CD4-positive, alpha-beta T cell (primary cell): ENCODE results near the gene LCN1. TPM values are rescaled to one million over a fixed set of nuclear protein-coding genes. Genes with fewer than 3 reads are reported as not detected.

Source experiments
- ATAC-seq: fragments of 200-7000 bp; cut with Tn5 transposase; one replicate; pipeline ENCODE4 v1.10.0; 2022; ENCODE audit warnings: mild to moderate bottlenecking; ENCODE audit not compliant: poor library complexity
- CTCF ChIA-PET: fragments of 350-600 bp; sonication (Branson Sonifier 250); formaldehyde crosslinking; loops from one replicate; lab custom pipeline; 2021; ENCODE audit warnings: antibody characterized with exemption, inconsistent platforms; lab: Charles Lee
- POLR2A ChIA-PET: fragments of 350-600 bp; sonication (Branson Sonifier 250); formaldehyde crosslinking; loops from one replicate; lab custom pipeline; 2021; ENCODE audit warnings: antibody characterized with exemption, inconsistent platforms; lab: Charles Lee
- DNase-seq, 14 experiments: peaks; one replicate each; pipeline ENCODE4 v3.0.0-alpha.2; 2013 to 2020; ENCODE audit warnings: mixed read lengths in 2 of 14
- H3K27ac ChIP-seq, 2 donors: one replicate each; pipeline versions ENCODE4 v1.5.1 to v1.7.0; 2013; ENCODE audit warnings: low read length in 2 of 2, low read depth in 1 of 2, mild to moderate bottlenecking in 1 of 2
- H3K27me3 ChIP-seq, 2 experiments: 1 replicate in 1 of 2; 2 replicates in 1 of 2; pipeline versions ENCODE4 v1.6.1 to v1.7.0; 2013; ENCODE audit warnings: low read length in 2 of 2, control low read depth in 1 of 2, mild to moderate bottlenecking in 1 of 2, moderate library complexity in 1 of 2; ENCODE audit not compliant: insufficient read depth in 2 of 2, control insufficient read depth in 1 of 2
- H3K36me3 ChIP-seq: one replicate; pipeline ENCODE4 v1.6.1; 2013; ENCODE audit warnings: low read length, control low read depth; ENCODE audit not compliant: insufficient read depth
- H3K4me1 ChIP-seq: one replicate; pipeline ENCODE4 v1.6.1; 2013; ENCODE audit warnings: low read length, control low read depth; ENCODE audit not compliant: insufficient read depth
- H3K4me3 ChIP-seq: one replicate; pipeline ENCODE4 v1.5.1; 2013; ENCODE audit warnings: mild to moderate bottlenecking, low read length, moderate library complexity
- H3K9me3 ChIP-seq, 2 experiments: 1 replicate in 1 of 2; 2 replicates in 1 of 2; pipeline versions ENCODE4 v1.6.1 to v1.7.0; 2013; ENCODE audit warnings: low read length in 2 of 2, mild to moderate bottlenecking in 2 of 2, control low read depth in 1 of 2, moderate library complexity in 1 of 2; ENCODE audit not compliant: control insufficient read depth in 1 of 2, insufficient read depth in 1 of 2
- H3K27ac Mint-ChIP-seq: one replicate; pipeline ENCODE4 v1.8.0; 2020; ENCODE audit warnings: mixed read lengths
- H3K27me3 Mint-ChIP-seq: one replicate; pipeline ENCODE4 v1.8.0; 2021; ENCODE audit warnings: mixed read lengths
- H3K36me3 Mint-ChIP-seq: one replicate; pipeline ENCODE4 v1.8.0; 2021; ENCODE audit warnings: low read depth, mixed read lengths
- H3K4me1 Mint-ChIP-seq: one replicate; pipeline ENCODE4 v1.8.0; 2021; ENCODE audit warnings: low read depth, mixed read lengths
- H3K4me3 Mint-ChIP-seq: one replicate; pipeline ENCODE4 v1.8.0; 2020; ENCODE audit warnings: mild to moderate bottlenecking, mixed read lengths
- H3K9me3 Mint-ChIP-seq: one replicate; pipeline ENCODE4 v1.8.0; 2020; ENCODE audit warnings: mixed read lengths
- intact Hi-C, 2 experiments: fragments of 100-400 bp; cut with DNase I in 1 of 2; cut with micrococcal nuclease in 1 of 2; formaldehyde crosslinking; loops; one replicate each; pipeline versions ENCODE4 v1.15.1 to v1.9.0; 2023 to 2025; cut with DNase I, micrococcal nuclease
- total RNA-seq, 174 experiments: library from RNA in 2 of 174; stranded (reverse) in 2 of 174; gene quantifications; one replicate each; pipeline ENCODE4 v1.2.3 and lab custom pipeline; 2021 to 2026
- TF ChIP-seq, protein P1 (sequence below): fragments of 200-600 bp; IDR thresholded peaks from one replicate; pipeline ENCODE4 v1.8.0; 2022; ENCODE audit warnings: antibody characterized with exemption, mild to moderate bottlenecking

LCN1 gene
- total RNA-seq, 2 experiments from 2014 or later: not detected

- H3K4me1 Mint-ChIP-seq: peaks cover 24% of the 10 kb centered on the region
- Histone ChIP-seq H3K9me3 (no peaks in the 10 kb centered on the region), H3K27me3 (no peaks in the 10 kb centered on the region), H3K4me3 (peak within 1 kb of the TSS; percentile 97), H3K36me3 (peaks cover 27% of the 10 kb centered on the region), H3K4me1 (peaks cover 46% of the 10 kb centered on the region), H3K27ac (peak within 1 kb of the TSS in 1 of 2 donors; percentile 41)
- peak within 1 kb of the TSS; percentile 97 for H3K4me3 Mint-ChIP-seq
- peak; percentile 65 to 91 (median 82) for DNase-seq
- POLR2A ChIA-PET: no interaction called here
- peak; percentile 91 for ATAC-seq
- intact Hi-C loops: loop anchor here in 1 of 2 experiments (5.0 to 10.0 kb wide), 3 partner anchors 462 to 1336 kb away; partner anchors contain the start of genes RNU6ATAC, RXRA and UBAC1
- TF ChIP-seq, protein P1, sequence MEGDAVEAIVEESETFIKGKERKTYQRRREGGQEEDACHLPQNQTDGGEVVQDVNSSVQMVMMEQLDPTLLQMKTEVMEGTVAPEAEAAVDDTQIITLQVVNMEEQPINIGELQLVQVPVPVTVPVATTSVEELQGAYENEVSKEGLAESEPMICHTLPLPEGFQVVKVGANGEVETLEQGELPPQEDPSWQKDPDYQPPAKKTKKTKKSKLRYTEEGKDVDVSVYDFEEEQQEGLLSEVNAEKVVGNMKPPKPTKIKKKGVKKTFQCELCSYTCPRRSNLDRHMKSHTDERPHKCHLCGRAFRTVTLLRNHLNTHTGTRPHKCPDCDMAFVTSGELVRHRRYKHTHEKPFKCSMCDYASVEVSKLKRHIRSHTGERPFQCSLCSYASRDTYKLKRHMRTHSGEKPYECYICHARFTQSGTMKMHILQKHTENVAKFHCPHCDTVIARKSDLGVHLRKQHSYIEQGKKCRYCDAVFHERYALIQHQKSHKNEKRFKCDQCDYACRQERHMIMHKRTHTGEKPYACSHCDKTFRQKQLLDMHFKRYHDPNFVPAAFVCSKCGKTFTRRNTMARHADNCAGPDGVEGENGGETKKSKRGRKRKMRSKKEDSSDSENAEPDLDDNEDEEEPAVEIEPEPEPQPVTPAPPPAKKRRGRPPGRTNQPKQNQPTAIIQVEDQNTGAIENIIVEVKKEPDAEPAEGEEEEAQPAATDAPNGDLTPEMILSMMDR: peak; percentile 83
- H3K36me3 Mint-ChIP-seq: peaks cover 41% of the 10 kb centered on the region
- H3K27ac Mint-ChIP-seq: peak within 1 kb of the TSS; percentile 76
- CTCF ChIA-PET: no interaction called here
- H3K9me3 Mint-ChIP-seq: no peaks in the 10 kb centered on the region
- H3K27me3 Mint-ChIP-seq: no peaks in the 10 kb centered on the region
Observed at GRCh38 chr9:135500525-135501260, 20.5 kb upstream of the LCN1 start, which contains the start of gene MRPS2. TSS of gene MRPS2 (plus strand) at chr9:135500682. CDS start at chr9:135500711, 29 bp downstream.

DNA sequence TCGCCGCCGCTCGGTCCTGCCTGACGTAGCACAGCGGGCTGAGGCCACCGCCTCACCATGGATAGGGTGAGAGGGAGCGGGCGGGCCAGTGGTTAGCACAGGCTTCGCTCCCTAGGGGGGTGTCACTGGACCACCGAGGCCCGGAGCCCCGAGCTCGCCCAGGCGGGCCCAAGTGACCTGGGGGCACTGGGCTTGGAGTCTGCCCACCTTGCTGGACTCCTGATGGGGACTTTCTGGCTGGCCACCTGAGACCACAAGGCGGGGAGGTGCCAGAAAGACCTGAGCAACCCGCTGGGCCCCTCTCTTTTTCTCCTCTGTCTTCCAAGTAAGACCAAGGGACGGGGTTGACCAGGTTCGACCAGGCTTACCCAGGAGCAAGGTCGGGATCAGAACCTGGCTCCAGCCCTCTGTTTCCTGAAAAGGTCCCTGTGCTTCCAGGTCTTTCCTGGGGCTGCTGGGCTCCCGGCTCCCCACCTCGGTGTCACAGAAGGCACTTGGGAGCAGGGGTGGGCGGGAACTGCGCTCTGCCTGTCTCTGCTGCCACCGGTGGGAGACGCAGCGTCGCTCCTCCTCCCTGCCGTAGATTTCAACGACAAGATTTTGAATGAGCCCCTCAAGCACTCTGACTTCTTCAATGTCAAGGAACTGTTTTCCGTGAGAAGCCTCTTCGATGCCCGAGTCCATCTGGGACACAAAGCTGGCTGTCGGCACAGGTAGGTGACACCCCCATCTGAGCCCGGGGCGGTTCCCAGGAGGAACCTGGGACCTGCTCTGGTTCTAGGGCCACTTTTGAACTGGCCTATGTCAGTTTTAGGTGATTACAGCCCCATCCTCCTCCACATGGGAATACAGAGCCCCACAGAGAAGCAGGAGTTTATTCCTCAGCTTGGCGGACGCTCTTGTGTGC is 19.7 kb upstream of the LCN1 start:
- Histone ChIP-seq H3K36me3 (peaks cover 27% of the 10 kb centered on the region), H3K4me3 (peak overlapping the region; percentile 97), H3K27me3 (no peaks in the 10 kb centered on the region), H3K27ac (peak overlapping the region in 1 of 2 donors; percentile 41), H3K9me3 (peaks cover 0 to 3% of the 10 kb centered on the region in 2 experiments), H3K4me1 (peaks cover 46% of the 10 kb centered on the region)
- Mint-ChIP-seq H3K4me1 (peaks cover 24% of the 10 kb centered on the region), H3K27ac (peak overlapping the region; percentile 44), H3K9me3 (no peaks in the 10 kb centered on the region), H3K36me3 (peaks cover 41% of the 10 kb centered on the region), H3K27me3 (no peaks in the 10 kb centered on the region), H3K4me3 (peak overlapping the region; percentile 97)
- intact Hi-C loops: loop anchor here in 1 of 2 experiments (5.0 to 10.0 kb wide), 3 partner anchors 461 to 1337 kb away; partner anchors contain the start of genes RNU6ATAC, RXRA and UBAC1
- ATAC-seq (no peak), DNase-seq (peak in 2 of 14 experiments; percentile 37 to 65)
- CTCF ChIA-PET: no interaction called here
- POLR2A ChIA-PET: no interaction called here
- TF ChIP-seq, protein P1: no peak

DNA sequence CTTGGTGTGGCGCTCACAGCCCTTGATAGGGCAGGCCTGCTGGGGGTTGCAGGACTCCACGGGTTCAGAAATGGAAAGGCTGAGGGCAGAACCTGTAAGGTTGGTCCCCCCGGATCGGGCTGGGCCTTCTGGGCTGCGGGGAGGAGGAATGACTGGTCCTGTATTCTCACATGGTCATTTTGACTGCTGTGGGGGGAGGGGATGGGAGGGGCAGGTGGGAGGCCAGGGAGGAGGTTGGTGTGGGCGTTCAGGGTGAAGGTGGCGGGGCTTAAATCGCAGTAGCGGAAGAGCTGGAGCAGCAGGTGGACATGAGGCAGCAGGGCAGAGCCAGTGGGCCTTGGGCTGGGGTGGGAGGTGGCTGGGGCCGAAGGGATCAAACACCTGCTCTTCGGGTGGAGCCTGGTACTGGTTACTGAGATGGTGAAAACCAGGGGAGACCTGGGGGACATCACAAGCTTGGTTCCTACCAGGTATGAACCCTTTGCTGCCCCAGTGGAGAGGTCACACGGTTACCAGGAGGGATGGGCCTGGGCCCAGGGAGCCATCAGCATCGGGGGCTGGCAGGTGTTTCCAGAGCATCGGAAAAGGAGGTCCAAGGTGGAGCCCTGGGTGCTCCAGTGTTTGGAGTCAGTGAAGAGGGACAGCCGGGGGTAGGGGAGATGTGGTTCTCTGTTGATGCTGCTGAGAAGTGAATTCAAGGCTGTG is 18.9 kb upstream of the LCN1 start:
- Histone ChIP-seq H3K9me3 (peaks cover 0 to 5% of the 10 kb centered on the region in 2 experiments), H3K27ac (no peak overlapping the region), H3K4me1 (peaks cover 46% of the 10 kb centered on the region), H3K36me3 (peaks cover 27% of the 10 kb centered on the region), H3K4me3 (no peak overlapping the region), H3K27me3 (no peaks in the 10 kb centered on the region)
- ChIA-PET POLR2A (no interaction called here), CTCF (no interaction called here)
- no peaks in the 10 kb centered on the region for H3K27me3 Mint-ChIP-seq
- intact Hi-C loops: loop anchor here in 1 of 2 experiments (5.0 to 10.0 kb wide), 3 partner anchors 460 to 1338 kb away; partner anchors contain the start of genes RNU6ATAC, RXRA and UBAC1
- DNase-seq: no peak
- peaks cover 24% of the 10 kb centered on the region for H3K4me1 Mint-ChIP-seq
- H3K27ac Mint-ChIP-seq: no peak overlapping the region
- H3K4me3 Mint-ChIP-seq: peak overlapping the region; percentile 82
- no peak for ATAC-seq
- TF ChIP-seq, protein P1: no peak
- H3K9me3 Mint-ChIP-seq: no peaks in the 10 kb centered on the region
- H3K36me3 Mint-ChIP-seq: peaks cover 41% of the 10 kb centered on the region
